Panc1 (cell line): ENCODE data around the gene TRAF3IP3.

Experiments used
- CTCF ChIP-seq: fragments of 450-650 bp; IDR thresholded peaks from 2 replicates; pipeline ENCODE4 v1.5.1; 2017; ENCODE audit warnings: mild to moderate bottlenecking
- SIN3A ChIP-seq: IDR thresholded peaks from 2 replicates; pipeline ENCODE4 v1.6.1; 2012; ENCODE audit warnings: low read depth, mild to moderate bottlenecking, low read length, moderate library complexity, borderline replicate concordance; ENCODE audit not compliant: insufficient read depth

- TF ChIP-seq CTCF (no peak), SIN3A (no peak)
Measured at GRCh38 chr1:209831615-209832014, 75.8 kb downstream of the TRAF3IP3 start.
